HEK293 (cell line): ENCODE data around the gene ALDH16A1.
"Not testable (repeated sequence)": the region's sequence is repeated elsewhere in the genome, so short reads cannot be mapped to it uniquely, and the experiment has no call there.

Source experiments
- CTCF ChIA-PET: fragments of 350-600 bp; formaldehyde crosslinking; extraction: SDS; loops from one replicate; lab custom pipeline; 2021; ENCODE audit warnings: antibody characterized with exemption; lab: Yijun Ruan, JAX
- POLR2A ChIA-PET: fragments of 300-600 bp; formaldehyde crosslinking; extraction: SDS; loops from one replicate; lab custom pipeline; 2020; ENCODE audit warnings: antibody characterized with exemption, inconsistent platforms; lab: Yijun Ruan, JAX
- H3K27ac ChIP-seq: fragments of 200-500 bp; sonication (Bioruptor generic); 2 replicates; pipeline ENCODE4 v1.5.1; 2014; ENCODE audit warnings: low read depth, low read length, control low read depth, inconsistent platforms; ENCODE audit errors: extremely low read depth
- H3K36me3 ChIP-seq, 2 experiments: fragments of 200-500 bp in 1 of 2; sonication (Bioruptor generic) in 1 of 2; 1 replicate in 1 of 2; 2 replicates in 1 of 2; pipeline ENCODE4 v1.5.1; 2014 to 2017; ENCODE audit warnings: inconsistent platforms in 2 of 2, low read length in 2 of 2; ENCODE audit not compliant: control insufficient read depth in 2 of 2, insufficient read depth in 1 of 2
- H3K4me1 ChIP-seq: fragments of 200-500 bp; sonication (Bioruptor generic); 2 replicates; pipeline ENCODE4 v1.5.1; 2014; ENCODE audit warnings: mild to moderate bottlenecking, low read length, inconsistent platforms; ENCODE audit not compliant: control insufficient read depth, insufficient read depth
- H3K4me3 ChIP-seq: 2 replicates; pipeline ENCODE4 v1.5.1; 2011; ENCODE audit warnings: low read depth, mild to moderate bottlenecking, control low read depth, low read length, moderate library complexity
- H3K9me3 ChIP-seq: fragments of 200-500 bp; sonication (Bioruptor generic); 2 replicates; pipeline ENCODE4 v1.5.1; 2014; ENCODE audit warnings: low read depth, low read length, inconsistent platforms; ENCODE audit not compliant: control insufficient read depth, insufficient read depth
- HOXC10 ChIP-seq: sonication (generic); formaldehyde crosslinking; IDR thresholded peaks from 2 replicates; pipeline ENCODE4 v1.8.1; 2023; ENCODE audit warnings: mild to moderate bottlenecking, missing genetic modification reagents
- KLF8 ChIP-seq: fragments of 450-650 bp; formaldehyde crosslinking; IDR thresholded peaks from 2 replicates; pipeline ENCODE4 v1.5.1; 2016; ENCODE audit warnings: missing biosample characterization, missing genetic modification characterization
- PRDM1 ChIP-seq: fragments of 450-650 bp; formaldehyde crosslinking; IDR thresholded peaks from 2 replicates; pipeline ENCODE4; 2016; ENCODE audit warnings: missing biosample characterization, missing genetic modification characterization
- REPIN1 ChIP-seq: fragments of 450-650 bp; formaldehyde crosslinking; IDR thresholded peaks from 2 replicates; pipeline ENCODE4 v1.5.1; 2017; ENCODE audit warnings: missing biosample characterization, missing genetic modification characterization, low read depth
- SCRT1 ChIP-seq: fragments of 450-650 bp; formaldehyde crosslinking; IDR thresholded peaks from 2 replicates; pipeline ENCODE4 v1.5.1; 2016; ENCODE audit warnings: missing biosample characterization, missing genetic modification characterization, borderline replicate concordance
- SP2 ChIP-seq: fragments of 450-650 bp; formaldehyde crosslinking; IDR thresholded peaks from 2 replicates; pipeline ENCODE4 v1.5.1; 2016; ENCODE audit warnings: missing biosample characterization, missing genetic modification characterization
- ZBTB49 ChIP-seq: fragments of 450-650 bp; formaldehyde crosslinking; IDR thresholded peaks from 2 replicates; pipeline ENCODE4 v1.5.1; 2016; ENCODE audit warnings: missing biosample characterization, missing genetic modification characterization, low read depth
- ZFP37 ChIP-seq: fragments of 450-650 bp; formaldehyde crosslinking; IDR thresholded peaks from 2 replicates; pipeline ENCODE4 v1.5.1; 2016; ENCODE audit warnings: missing biosample characterization, missing genetic modification characterization
- ZIC2 ChIP-seq: fragments of 450-650 bp; formaldehyde crosslinking; IDR thresholded peaks from 2 replicates; pipeline ENCODE4 v1.5.1; 2016; ENCODE audit warnings: missing biosample characterization, missing genetic modification characterization
- ZNF114 ChIP-seq: fragments of 450-650 bp; formaldehyde crosslinking; IDR thresholded peaks from 2 replicates; pipeline ENCODE4 v1.5.0; 2017; ENCODE audit warnings: missing biosample characterization, missing genetic modification characterization
- ZNF121 ChIP-seq: fragments of 450-650 bp; formaldehyde crosslinking; IDR thresholded peaks from 2 replicates; pipeline ENCODE4 v1.5.1; 2016; ENCODE audit warnings: missing biosample characterization, missing genetic modification characterization
- ZNF133 ChIP-seq: fragments of 450-650 bp; formaldehyde crosslinking; IDR thresholded peaks from 2 replicates; pipeline ENCODE4 v1.5.1; 2016; ENCODE audit warnings: missing biosample characterization, missing genetic modification characterization
- ZNF18 ChIP-seq: fragments of 450-650 bp; formaldehyde crosslinking; IDR thresholded peaks from 2 replicates; pipeline ENCODE4 v1.5.1; 2016; ENCODE audit warnings: missing biosample characterization, missing genetic modification characterization
- ZNF214 ChIP-seq: fragments of 450-650 bp; formaldehyde crosslinking; IDR thresholded peaks from 2 replicates; pipeline ENCODE4 v1.5.1; 2017; ENCODE audit warnings: missing biosample characterization, mild to moderate bottlenecking, missing genetic modification characterization, borderline replicate concordance
- ZNF223 ChIP-seq: fragments of 450-650 bp; formaldehyde crosslinking; IDR thresholded peaks from 2 replicates; pipeline ENCODE4 v1.5.1; 2016; ENCODE audit warnings: missing biosample characterization, missing genetic modification characterization
- ZNF23 ChIP-seq: fragments of 450-650 bp; formaldehyde crosslinking; IDR thresholded peaks from 2 replicates; pipeline ENCODE4 v1.5.1; 2016; ENCODE audit warnings: missing biosample characterization, missing genetic modification characterization, borderline replicate concordance
- ZNF248 ChIP-seq: fragments of 450-650 bp; formaldehyde crosslinking; IDR thresholded peaks from 2 replicates; pipeline ENCODE4 v1.5.1; 2017; ENCODE audit warnings: missing biosample characterization, missing genetic modification characterization
- ZNF292 ChIP-seq: fragments of 450-650 bp; formaldehyde crosslinking; IDR thresholded peaks from 2 replicates; pipeline ENCODE4 v1.5.1; 2016; ENCODE audit warnings: low read depth, missing biosample characterization, missing genetic modification characterization, borderline replicate concordance
- ZNF335 ChIP-seq: fragments of 450-650 bp; formaldehyde crosslinking; conservative IDR thresholded peaks from 2 replicates; pipeline ENCODE4 v1.5.1; 2016; ENCODE audit warnings: missing biosample characterization, missing genetic modification characterization
- ZNF362 ChIP-seq: fragments of 450-650 bp; formaldehyde crosslinking; IDR thresholded peaks from 2 replicates; pipeline ENCODE4 v1.5.1; 2016; ENCODE audit warnings: missing biosample characterization, missing genetic modification characterization
- ZNF433 ChIP-seq: fragments of 450-650 bp; formaldehyde crosslinking; IDR thresholded peaks from 2 replicates; pipeline ENCODE4 v1.5.1; 2016; ENCODE audit warnings: missing biosample characterization, missing genetic modification characterization, low read depth
- ZNF548 ChIP-seq: fragments of 450-650 bp; formaldehyde crosslinking; IDR thresholded peaks from 2 replicates; pipeline ENCODE4 v1.5.1; 2016; ENCODE audit warnings: missing biosample characterization, missing genetic modification characterization
- ZNF561 ChIP-seq: fragments of 450-650 bp; IDR thresholded peaks from 2 replicates; pipeline ENCODE4 v1.5.1; 2018; ENCODE audit warnings: missing biosample characterization, missing genetic modification characterization, borderline replicate concordance
- ZNF600 ChIP-seq: fragments of 450-650 bp; formaldehyde crosslinking; IDR thresholded peaks from 2 replicates; pipeline ENCODE4 v1.5.1; 2016; ENCODE audit warnings: missing biosample characterization, missing genetic modification characterization
- ZNF704 ChIP-seq: fragments of 450-650 bp; formaldehyde crosslinking; IDR thresholded peaks from 2 replicates; pipeline ENCODE4 v1.5.1; 2016; ENCODE audit warnings: missing biosample characterization, missing genetic modification characterization
- ZNF791 ChIP-seq: fragments of 450-650 bp; formaldehyde crosslinking; IDR thresholded peaks from 2 replicates; pipeline ENCODE4 v1.5.1; 2016; ENCODE audit warnings: missing biosample characterization, missing genetic modification characterization
- ZSCAN5A ChIP-seq: fragments of 450-650 bp; formaldehyde crosslinking; IDR thresholded peaks from 2 replicates; pipeline ENCODE4 v1.5.1; 2016; ENCODE audit warnings: missing biosample characterization, missing genetic modification characterization

Gene ALDH16A1

GRCh38 chr19:49473501-49473867 lies 20.5 kb downstream of the ALDH16A1 start:
- ChIA-PET POLR2A (interaction anchor here (1.0 to 2.6 kb wide), 5 partner anchors 15 to 22 kb away, joined by 3 to 17 read pairs (median 4); partner anchors contain the start of genes ALDH16A1, PIH1D1 and RPS11), CTCF (interaction anchor here (0.6 to 2.4 kb wide), 43 partner anchors 9 to 1787 kb away, joined by 3 to 17 read pairs (median 4); partner anchors contain the start of genes FCGRT and PIH1D1)
- not testable (repeated sequence) for H3K4me3 ChIP-seq, H3K36me3 ChIP-seq, H3K4me1 ChIP-seq, H3K9me3 ChIP-seq
- TF ChIP-seq ZNF121 (tag by site-specific recombination): peak; percentile 98
- H3K27ac ChIP-seq: 0 out of 2 replicates have a peak overlapping the region, but pooled peaks have one; percentile 5

GRCh38 chr19:49473868-49474541 lies 21.0 kb downstream of the ALDH16A1 start, which contains the start of gene FLT3LG:
Gene FLT3LG (plus strand): TSS chr19:49474215. CDS start chr19:49474640, 425 bp downstream.
- peaks cover 5 to 6% of the 10 kb centered on the region in 2 experiments; a peak in 2 of 3 replicates for H3K36me3 ChIP-seq
- H3K9me3 ChIP-seq: no peaks in the 10 kb centered on the region
- ChIA-PET POLR2A (interaction anchor here (1.0 to 2.6 kb wide), 5 partner anchors 16 to 22 kb away, joined by 3 to 17 read pairs (median 4); partner anchors contain the start of genes ALDH16A1, PIH1D1 and RPS11), CTCF (interaction anchor here (0.6 to 2.4 kb wide), 43 partner anchors 8 to 1788 kb away, joined by 3 to 17 read pairs (median 4); partner anchors contain the start of genes FCGRT and PIH1D1)
- H3K4me1 ChIP-seq: 0 out of 2 replicates have a peak, but pooled peaks cover 2% of the 10 kb centered on the region
- H3K27ac ChIP-seq: peak within 1 kb of the TSS; percentile 5; the same call in 1 of the 2 replicates
- H3K4me3 ChIP-seq: peak within 1 kb of the TSS; percentile 59
- TF ChIP-seq REPIN1: no peak
- peak; percentile 81 for TF ChIP-seq KLF8 (tag by site-specific recombination)
- peak; percentile 79; the same call in 1 of the 2 replicates for TF ChIP-seq ZNF561
- no peak for TF ChIP-seq ZNF214
- no peak; the same call in 1 of the 2 replicates for TF ChIP-seq ZNF600 (tag by site-specific recombination)
- TF ChIP-seq ZNF133 (tag by site-specific recombination): 0 out of 2 replicates have a peak, but pooled peaks have one; percentile 7
- TF ChIP-seq PRDM1 (tag by site-specific recombination): peak; percentile 77
- TF ChIP-seq ZNF292 (tag by site-specific recombination): no peak
- TF ChIP-seq ZNF114 (tag by site-specific recombination): no peak
- TF ChIP-seq ZNF548: no peak
- no peak for TF ChIP-seq ZNF433 (tag by site-specific recombination)
- TF ChIP-seq ZNF791 (tag by site-specific recombination): no peak
- TF ChIP-seq SP2: 0 out of 2 replicates have a peak, but pooled peaks have one; percentile 30
- TF ChIP-seq ZBTB49 (tag by site-specific recombination): no peak
- peak; percentile 23; the same call in 1 of the 2 replicates for TF ChIP-seq ZSCAN5A (tag by site-specific recombination)
- no peak for TF ChIP-seq ZNF18 (tag by site-specific recombination)
- TF ChIP-seq ZNF23 (tag by site-specific recombination): no peak
- no peak for TF ChIP-seq ZNF223 (tag by site-specific recombination)
- TF ChIP-seq ZFP37 (tag by site-specific recombination): peak; percentile 69; the same call in 1 of the 2 replicates
- TF ChIP-seq HOXC10 (CRISPR knock-in tag): no peak
- TF ChIP-seq ZNF362 (tag by site-specific recombination): no peak
- no peak for TF ChIP-seq ZNF248 (tag by site-specific recombination)
- TF ChIP-seq SCRT1 (tag by site-specific recombination): no peak
- peak; percentile 91 for TF ChIP-seq ZIC2 (tag by site-specific recombination)
- peak; percentile 64 for TF ChIP-seq ZNF335
- TF ChIP-seq ZNF704: no peak
